SU-DHL-6 (cell line): ENCODE measurements around the gene NQO2.
"Not testable (repeated sequence)": the region's sequence is repeated elsewhere in the genome, so short reads cannot be mapped to it uniquely, and the experiment has no call there.

Experiments
- H2AFZ ChIP-seq: fragments of 200-600 bp; sonication (generic); 2 replicates; pipeline ENCODE4 v1.6.1; 2014; ENCODE audit warnings: low read depth, mild to moderate bottlenecking, moderate library complexity, mixed read lengths, antibody characterized with exemption, low read length; ENCODE audit not compliant: severe bottlenecking
- H3F3A ChIP-seq: fragments of 200-600 bp; shearing (Covaris generic); 2 replicates; pipeline ENCODE4 v1.6.0; 2016; ENCODE audit warnings: antibody characterized with exemption, mild to moderate bottlenecking; ENCODE audit not compliant: insufficient read depth
- H3K27ac ChIP-seq: fragments of 200-600 bp; sonication (generic); 2 replicates; pipeline ENCODE4 v1.5.1; 2016; ENCODE audit warnings: low read depth, mild to moderate bottlenecking, low read length, moderate library complexity, mixed read lengths
- H3K27me3 ChIP-seq: fragments of 200-600 bp; sonication (generic), shearing (Covaris generic); 2 replicates; pipeline ENCODE4 v1.6.0; 2014; ENCODE audit warnings: mild to moderate bottlenecking, low read length
- H3K36me3 ChIP-seq: fragments of 200-600 bp; sonication (generic); 2 replicates; pipeline ENCODE4 v1.6.1; 2014; ENCODE audit warnings: mild to moderate bottlenecking, low read length, mixed read lengths
- H3K4me2 ChIP-seq: fragments of 300-600, 200-600 bp; shearing (Covaris generic), sonication (generic); 2 replicates; pipeline ENCODE4 v1.6.0; 2014; ENCODE audit warnings: low read length, low read depth, mild to moderate bottlenecking; ENCODE audit not compliant: poor library complexity, severe bottlenecking
- H3K4me3 ChIP-seq: fragments of 200-600 bp; sonication (generic); 2 replicates; pipeline ENCODE4 v1.5.1; 2014; ENCODE audit warnings: antibody characterized with exemption, low read length, mild to moderate bottlenecking, mixed read lengths; ENCODE audit not compliant: insufficient read depth, poor library complexity, severe bottlenecking
- H3K79me2 ChIP-seq: fragments of 200-600 bp; sonication (generic); 2 replicates; pipeline ENCODE4 v1.6.1; 2014; ENCODE audit warnings: mild to moderate bottlenecking, low read length, moderate library complexity; ENCODE audit not compliant: insufficient read depth
- H3K9ac ChIP-seq: fragments of 200-600 bp; sonication (generic); 2 replicates; pipeline ENCODE4 v1.7.0; 2014; ENCODE audit warnings: mild to moderate bottlenecking, low read length
- H3K9me2 ChIP-seq: fragments of 200-600 bp; sonication (generic); replicated peaks from 2 replicates; pipeline ENCODE4 v1.6.1; 2014; ENCODE audit warnings: low read length; ENCODE audit not compliant: insufficient read depth
- H3K9me3 ChIP-seq: fragments of 200-600 bp; sonication (generic); 2 replicates; pipeline ENCODE4 v1.6.1; 2014; ENCODE audit warnings: low read length, mixed read lengths; ENCODE audit not compliant: insufficient read depth
- H4K20me1 ChIP-seq: fragments of 200-600 bp; sonication (generic); 2 replicates; pipeline ENCODE4 v1.6.1; 2014; ENCODE audit warnings: low read depth, mild to moderate bottlenecking, antibody characterized with exemption, low read length, moderate library complexity, mixed read lengths
- CTCF ChIP-seq: fragments of 200-600 bp; sonication (generic); IDR thresholded peaks from one replicate; pipeline ENCODE4 v1.5.1; 2017; ENCODE audit warnings: antibody characterized with exemption, mild to moderate bottlenecking, low read length, moderate library complexity; ENCODE audit not compliant: insufficient read depth, poor library complexity, severe bottlenecking
- EZH2phosphoT487 ChIP-seq: fragments of 200-600 bp; sonication (generic), shearing (Covaris generic); conservative IDR thresholded peaks from 2 replicates; pipeline ENCODE4 v1.6.1; 2018; ENCODE audit warnings: mild to moderate bottlenecking, antibody characterized with exemption, low read length, moderate library complexity, mixed read lengths

The NQO2 gene

GRCh38 chr6:3026791-3027626, 27.3 kb downstream of the NQO2 start:
- TF ChIP-seq EZH2phosphoT487 (no peak), CTCF (no peak)
- Histone ChIP-seq H3K4me2 (peak overlapping the region; percentile 65), H4K20me1 (no peaks in the 10 kb centered on the region), H3K27ac (peak overlapping the region; percentile 92), H2AFZ (peak overlapping the region; percentile 17), H3K9ac (peak overlapping the region; percentile 59), H3K9me2 (no peaks in the 10 kb centered on the region), H3K4me3 (peak overlapping the region; percentile 18), H3K36me3 (no peaks in the 10 kb centered on the region), H3K27me3 (no peaks in the 10 kb centered on the region), H3F3A (peaks cover 42% of the 10 kb centered on the region), H3K79me2 (peaks cover 24% of the 10 kb centered on the region), H3K9me3 (no peaks in the 10 kb centered on the region)

- H3K4me3 ChIP-seq, H2AFZ ChIP-seq, H3K9me3 ChIP-seq, H3K9me2 ChIP-seq, H3K36me3 ChIP-seq, H3K9ac ChIP-seq, H3K27me3 ChIP-seq, H3K4me2 ChIP-seq, H4K20me1 ChIP-seq: not testable (repeated sequence)
- H3K79me2 ChIP-seq = peaks cover 12% of the 10 kb centered on the region
- peaks cover 42% of the 10 kb centered on the region for H3F3A ChIP-seq
- H3K27ac ChIP-seq = peak overlapping the region; percentile 1; the same call in 1 of the 2 replicates
These were observed 28.5 kb downstream of the NQO2 start for GRCh38 chr6:3028156-3028555.

GRCh38 chr6:3031857-3032640, 32.4 kb downstream of the NQO2 start:
- Histone ChIP-seq H3K9ac (peak overlapping the region; percentile 7; the same call in 1 of the 2 replicates), H3K4me2 (peak overlapping the region; percentile 45), H3F3A (peaks cover 13% of the 10 kb centered on the region), H3K79me2 (no peaks in the 10 kb centered on the region), H2AFZ (no peak overlapping the region), H3K9me3 (no peaks in the 10 kb centered on the region), H3K9me2 (no peaks in the 10 kb centered on the region), H3K27me3 (no peaks in the 10 kb centered on the region), H3K27ac (peak overlapping the region; percentile 27), H4K20me1 (no peaks in the 10 kb centered on the region), H3K4me3 (no peak overlapping the region), H3K36me3 (no peaks in the 10 kb centered on the region)
- TF ChIP-seq EZH2phosphoT487 (no peak), CTCF (peak; percentile 94)

GRCh38 chr6:3032986-3033385, 33.3 kb downstream of the NQO2 start:
- Histone ChIP-seq H3K27me3 (no peaks in the 10 kb centered on the region), H3F3A (peaks cover 10% of the 10 kb centered on the region), H3K9me3 (no peaks in the 10 kb centered on the region), H2AFZ (no peak overlapping the region), H3K79me2 (no peaks in the 10 kb centered on the region), H3K9ac (no peak overlapping the region), H3K4me3 (no peak overlapping the region), H3K4me2 (no peak overlapping the region), H4K20me1 (no peaks in the 10 kb centered on the region), H3K9me2 (no peaks in the 10 kb centered on the region), H3K36me3 (no peaks in the 10 kb centered on the region), H3K27ac (no peak overlapping the region)
- TF ChIP-seq EZH2phosphoT487 (no peak), CTCF (no peak)
